OCI-LY3 (cell line): Measurements from ENCODE around the gene PVRIG.
"Not testable (repeated sequence)": the region's sequence is repeated elsewhere in the genome, so short reads cannot be mapped to it uniquely, and the experiment has no call there.

Source experiments
- H2AFZ ChIP-seq: fragments of 200-600, 300-600 bp; shearing (Covaris generic); 2 replicates; pipeline ENCODE4 v1.6.0; 2014; ENCODE audit warnings: antibody characterized with exemption, low read depth, low read length
- H3K27ac ChIP-seq: fragments of 200-600, 300-600 bp; sonication (generic); 2 replicates; pipeline ENCODE4 v1.5.1; 2014; ENCODE audit warnings: mild to moderate bottlenecking, low read length, moderate library complexity, mixed read lengths
- H3K27me3 ChIP-seq: fragments of 200-600, 300-600 bp; sonication (generic); 2 replicates; pipeline ENCODE4 v1.6.1; 2014; ENCODE audit warnings: low read depth, low read length, mixed read lengths
- H3K36me3 ChIP-seq: fragments of 200-600, 300-600 bp; sonication (generic); replicated peaks from 2 replicates; pipeline ENCODE3; 2014; ENCODE audit warnings: low read depth, low read length, mixed read lengths
- H3K4me1 ChIP-seq: fragments of 300-600, 200-600 bp; sonication (generic); 2 replicates; pipeline ENCODE4 v1.6.1; 2014; ENCODE audit warnings: low read length, mixed read lengths
- H3K4me2 ChIP-seq: fragments of 200-600, 300-600 bp; sonication (generic); 2 replicates; pipeline ENCODE4 v1.6.1; 2014; ENCODE audit warnings: low read length, mixed read lengths
- H3K4me3 ChIP-seq: fragments of 300-600, 200-600 bp; sonication (generic); 2 replicates; pipeline ENCODE4 v1.5.1; 2014; ENCODE audit warnings: antibody characterized with exemption, mild to moderate bottlenecking, low read length, moderate library complexity
- H3K79me2 ChIP-seq: fragments of 300-600, 200-600 bp; shearing (Covaris generic); 2 replicates; pipeline ENCODE4 v1.6.1; 2014; ENCODE audit warnings: mild to moderate bottlenecking, low read length, mixed read lengths
- H3K9ac ChIP-seq: fragments of 300-600, 200-600 bp; shearing (Covaris generic); 2 replicates; pipeline ENCODE4 v1.6.0; 2014; ENCODE audit warnings: mild to moderate bottlenecking, low read length, moderate library complexity
- H3K9me3 ChIP-seq: fragments of 200-600, 300-600 bp; shearing (Covaris generic); 2 replicates; pipeline ENCODE4 v1.6.1; 2014; ENCODE audit warnings: low read length, mixed read lengths; ENCODE audit not compliant: insufficient read depth
- H4K20me1 ChIP-seq: fragments of 200-600, 300-600 bp; sonication (generic); 2 replicates; pipeline ENCODE4 v1.6.1; 2016; ENCODE audit warnings: low read length, mixed read lengths; ENCODE audit not compliant: insufficient read depth
- EZH2phosphoT487 ChIP-seq: fragments of 200-600 bp; shearing (Covaris generic); IDR thresholded peaks from 2 replicates; pipeline ENCODE4 v1.6.1; 2018; ENCODE audit warnings: antibody characterized with exemption, mixed run types, low read depth
- TF ChIP-seq, protein P1 (sequence below): fragments of 200-600, 300-600 bp; sonication (generic); IDR thresholded peaks from 2 replicates; pipeline ENCODE4 v1.5.1; 2014; ENCODE audit warnings: antibody characterized with exemption, low read length, low read depth

Gene PVRIG

DNA sequence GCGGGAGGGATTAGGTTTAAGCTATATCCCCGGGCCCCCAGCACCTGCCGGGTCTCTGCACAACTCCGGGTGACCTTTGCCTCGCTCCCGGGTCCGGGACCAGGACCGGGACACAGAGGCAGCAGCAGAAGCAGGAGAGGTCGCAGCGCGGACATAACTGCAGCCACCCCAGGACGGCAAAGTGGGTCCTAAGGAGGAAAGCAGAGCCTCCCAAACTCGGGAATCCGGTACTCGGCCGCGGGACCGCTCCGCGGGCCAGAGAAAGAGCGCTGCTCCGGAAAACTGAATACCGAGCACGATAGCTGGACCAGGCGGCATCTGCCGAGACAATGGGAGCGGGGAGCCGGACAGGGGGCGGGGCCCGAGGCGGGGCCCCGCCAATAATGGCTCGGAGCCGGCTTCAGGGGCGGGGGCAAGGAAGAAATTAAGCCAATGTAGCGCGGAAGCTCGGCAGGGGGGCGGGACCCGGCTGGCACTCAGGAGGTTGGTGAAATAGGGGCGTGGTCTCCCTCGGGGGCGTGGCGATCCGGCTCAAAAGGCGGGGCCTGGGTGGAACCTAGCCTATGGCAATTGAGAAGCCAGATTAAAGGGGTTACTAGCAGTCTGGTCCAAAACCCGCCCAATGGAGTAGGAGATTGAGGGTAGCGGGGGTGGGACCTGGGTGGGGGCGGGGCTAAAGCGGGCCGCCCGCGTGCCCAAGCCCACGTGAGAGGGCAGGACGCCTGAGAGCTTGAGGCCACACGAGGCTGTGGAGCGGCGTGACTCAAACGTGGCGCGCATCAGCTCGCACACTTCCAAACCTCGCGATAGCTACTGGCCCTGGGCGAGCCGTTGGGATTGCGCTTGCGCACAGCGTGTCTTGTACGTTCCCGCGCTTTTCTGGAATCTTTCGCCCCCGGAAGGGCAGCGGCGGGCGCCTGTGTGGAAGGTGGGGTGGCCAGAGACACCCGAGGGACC lies 42.4 kb upstream of the PVRIG start, which contains the start of the genes GPC2 and STAG3:
GPC2 (minus strand) TSS at position 337 of the 957 bp plus-strand sequence; CDS start at position 155, 182 bp downstream.
STAG3 (plus strand) TSS at position 874 of the 957 bp plus-strand sequence. CDS start 2,639 bp downstream, outside the sequence.
- Histone ChIP-seq H3K9me3 (no peaks in the 10 kb centered on the region), H2AFZ (peak within 1 kb of the TSS; percentile 90), H3K4me1 (peaks cover 11% of the 10 kb centered on the region), H3K27ac (no peak within 1 kb of the TSS), H3K36me3 (no peaks in the 10 kb centered on the region), H3K4me3 (peak within 1 kb of the TSS; percentile 82), H3K9ac (peak within 1 kb of the TSS; percentile 58), H4K20me1 (no peaks in the 10 kb centered on the region), H3K27me3 (peaks cover 4% of the 10 kb centered on the region), H3K4me2 (peak within 1 kb of the TSS; percentile 82), H3K79me2 (no peaks in the 10 kb centered on the region)
- no peak for TF ChIP-seq EZH2phosphoT487
- TF ChIP-seq, protein P1, sequence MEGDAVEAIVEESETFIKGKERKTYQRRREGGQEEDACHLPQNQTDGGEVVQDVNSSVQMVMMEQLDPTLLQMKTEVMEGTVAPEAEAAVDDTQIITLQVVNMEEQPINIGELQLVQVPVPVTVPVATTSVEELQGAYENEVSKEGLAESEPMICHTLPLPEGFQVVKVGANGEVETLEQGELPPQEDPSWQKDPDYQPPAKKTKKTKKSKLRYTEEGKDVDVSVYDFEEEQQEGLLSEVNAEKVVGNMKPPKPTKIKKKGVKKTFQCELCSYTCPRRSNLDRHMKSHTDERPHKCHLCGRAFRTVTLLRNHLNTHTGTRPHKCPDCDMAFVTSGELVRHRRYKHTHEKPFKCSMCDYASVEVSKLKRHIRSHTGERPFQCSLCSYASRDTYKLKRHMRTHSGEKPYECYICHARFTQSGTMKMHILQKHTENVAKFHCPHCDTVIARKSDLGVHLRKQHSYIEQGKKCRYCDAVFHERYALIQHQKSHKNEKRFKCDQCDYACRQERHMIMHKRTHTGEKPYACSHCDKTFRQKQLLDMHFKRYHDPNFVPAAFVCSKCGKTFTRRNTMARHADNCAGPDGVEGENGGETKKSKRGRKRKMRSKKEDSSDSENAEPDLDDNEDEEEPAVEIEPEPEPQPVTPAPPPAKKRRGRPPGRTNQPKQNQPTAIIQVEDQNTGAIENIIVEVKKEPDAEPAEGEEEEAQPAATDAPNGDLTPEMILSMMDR, result no peak

DNA sequence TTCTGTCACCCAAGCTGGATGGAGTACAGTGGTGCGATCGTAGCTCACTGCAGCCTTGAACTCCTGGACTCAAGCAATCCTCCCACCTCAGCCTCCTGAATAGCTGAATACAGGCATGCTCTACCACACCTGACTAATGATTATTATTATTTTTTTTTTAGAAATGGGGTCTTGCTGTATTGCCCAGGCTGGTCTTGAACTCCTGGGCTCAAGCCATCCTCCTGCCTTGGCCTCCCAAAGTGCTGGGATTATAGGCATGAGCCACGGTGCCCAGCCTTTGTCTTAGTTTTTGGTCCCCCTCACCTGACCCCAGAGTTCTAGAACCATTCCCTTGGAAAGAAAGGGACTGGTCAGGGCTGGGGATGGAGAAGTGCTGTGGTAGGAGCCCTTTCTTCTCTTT lies 39.7 kb upstream of the PVRIG start:
- H3K4me1 ChIP-seq, result peaks cover 11% of the 10 kb centered on the region
- not testable (repeated sequence) for H3K9ac ChIP-seq, H3K79me2 ChIP-seq

DNA sequence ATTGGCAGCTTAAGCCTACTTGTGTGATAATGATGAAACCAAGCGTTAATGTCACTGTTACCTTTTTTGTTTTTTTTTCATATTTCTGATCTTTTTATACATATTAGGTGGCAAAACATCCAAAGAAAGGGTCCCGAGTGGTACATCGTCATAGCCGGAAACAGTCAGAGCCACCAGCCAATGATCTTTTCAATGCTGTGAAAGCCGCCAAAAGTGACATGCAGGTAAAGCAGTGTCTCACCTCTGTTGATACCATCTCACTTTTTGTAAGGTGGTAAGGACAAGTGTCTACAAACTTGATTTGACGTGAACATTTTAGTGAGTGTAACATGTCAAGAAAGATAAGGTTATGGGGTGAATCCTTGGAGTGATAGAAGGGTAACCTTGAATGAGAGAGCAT lies 37.1 kb upstream of the PVRIG start:
- not testable (repeated sequence) for H4K20me1 ChIP-seq, H3K36me3 ChIP-seq, H3K27ac ChIP-seq, H3K4me3 ChIP-seq, H3K27me3 ChIP-seq, H3K4me1 ChIP-seq, H2AFZ ChIP-seq, H3K79me2 ChIP-seq, H3K9me3 ChIP-seq, H3K9ac ChIP-seq
- H3K4me2 ChIP-seq, result peak overlapping the region; percentile 40

More for the DNA sequence above, 39.7 kb upstream of the PVRIG start:
- H3K4me2 ChIP-seq, H3K4me3 ChIP-seq, H3K27ac ChIP-seq, H4K20me1 ChIP-seq, H2AFZ ChIP-seq, H3K27me3 ChIP-seq, H3K36me3 ChIP-seq, H3K9me3 ChIP-seq: not testable (repeated sequence)

DNA sequence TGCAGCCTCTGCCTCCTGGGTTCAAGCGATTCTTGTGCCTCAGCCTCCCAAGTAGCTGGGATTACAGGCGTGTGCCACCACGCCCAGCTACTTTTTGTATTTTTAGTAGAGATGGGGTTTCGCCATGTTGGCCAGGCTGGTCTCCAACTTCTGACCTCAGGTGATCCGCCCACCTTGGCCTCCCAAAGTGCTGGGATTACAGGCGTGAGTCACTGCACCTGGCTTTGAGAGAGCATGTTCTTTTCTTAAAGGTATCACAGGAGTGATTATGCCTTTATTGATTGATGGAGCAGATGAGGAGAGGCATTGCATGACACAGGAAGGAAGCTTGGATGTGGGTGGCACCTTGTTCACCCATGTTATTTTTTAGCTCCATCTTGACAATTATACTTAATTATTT lies 36.7 kb upstream of the PVRIG start:
- not testable (repeated sequence) for H3K4me1 ChIP-seq, H2AFZ ChIP-seq, H3K79me2 ChIP-seq, H3K9me3 ChIP-seq, H3K27me3 ChIP-seq, H3K4me2 ChIP-seq, H3K27ac ChIP-seq, H3K4me3 ChIP-seq, H3K9ac ChIP-seq, H3K36me3 ChIP-seq, H4K20me1 ChIP-seq

DNA sequence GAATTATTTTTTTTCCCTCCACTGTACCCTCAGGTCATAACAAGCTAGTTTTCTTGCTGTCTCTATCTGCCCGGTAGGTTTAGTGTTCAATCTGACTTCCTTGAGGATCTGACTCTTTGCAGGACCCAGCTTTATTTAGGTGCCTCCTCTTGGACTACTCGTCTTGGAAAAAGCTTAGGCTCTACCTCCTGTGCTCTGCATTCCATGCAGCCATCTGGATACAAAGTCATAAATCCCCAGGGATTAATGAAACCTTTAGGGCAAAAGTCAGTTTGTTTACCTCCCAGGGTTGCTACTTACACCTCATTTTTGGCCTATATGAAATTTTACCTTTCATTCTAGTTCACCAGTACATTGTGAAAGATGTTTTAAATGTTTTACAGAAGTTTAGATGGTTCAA lies 34.0 kb upstream of the PVRIG start:
- Histone ChIP-seq H3K79me2 (no peaks in the 10 kb centered on the region), H3K4me1 (peaks cover 11% of the 10 kb centered on the region), H3K36me3 (no peaks in the 10 kb centered on the region), H3K27me3 (0 out of 2 replicates have a peak, but pooled peaks cover 3% of the 10 kb centered on the region), H2AFZ (no peak overlapping the region), H3K4me3 (no peak overlapping the region), H3K4me2 (no peak overlapping the region), H4K20me1 (no peaks in the 10 kb centered on the region), H3K27ac (no peak overlapping the region), H3K9me3 (no peaks in the 10 kb centered on the region), H3K9ac (no peak overlapping the region)
- TF ChIP-seq, protein P1, result no peak
- no peak for TF ChIP-seq EZH2phosphoT487
